Activated naive CD8-positive, alpha-beta T cell treated with anti-CD3 and anti-CD28 coated beads for 36 hours (primary cell): ENCODE measurements around the gene PRKAR1B. TPM values are rescaled to one million over a fixed set of nuclear protein-coding genes. Genes with fewer than 3 reads are reported as not detected.
A peak's percentile ranks its signal among the peaks of the same experiment; 100 is the strongest.

ENCODE experiments used
- DNase-seq: peaks from one replicate; pipeline ENCODE4 v3.0.0; 2021
- H3K27ac Mint-ChIP-seq: one replicate; pipeline ENCODE4 v1.8.0; 2022; ENCODE audit warnings: mild to moderate bottlenecking, moderate library complexity, mixed read lengths
- H3K27me3 Mint-ChIP-seq: one replicate; pipeline ENCODE4 v1.8.0; 2022; ENCODE audit warnings: mild to moderate bottlenecking, mixed read lengths
- H3K36me3 Mint-ChIP-seq: one replicate; pipeline ENCODE4 v1.8.0; 2021; ENCODE audit warnings: mild to moderate bottlenecking, mixed read lengths
- H3K4me1 Mint-ChIP-seq: one replicate; pipeline ENCODE4 v1.8.0; 2021; ENCODE audit warnings: mixed read lengths
- H3K4me3 Mint-ChIP-seq: one replicate; pipeline ENCODE4 v1.8.0; 2022; ENCODE audit warnings: mild to moderate bottlenecking, moderate library complexity, mixed read lengths
- H3K9me3 Mint-ChIP-seq: one replicate; pipeline ENCODE4 v1.8.0; 2022; ENCODE audit warnings: mixed read lengths
- total RNA-seq, 2 experiments: library from RNA; stranded (reverse); gene quantifications; one replicate each; pipeline ENCODE4 v1.2.3, GENCODE V29; 2021

Gene PRKAR1B
- total RNA-seq, 2 experiments from 2014 or later: 38.1 to 40.2 TPM

DNA sequence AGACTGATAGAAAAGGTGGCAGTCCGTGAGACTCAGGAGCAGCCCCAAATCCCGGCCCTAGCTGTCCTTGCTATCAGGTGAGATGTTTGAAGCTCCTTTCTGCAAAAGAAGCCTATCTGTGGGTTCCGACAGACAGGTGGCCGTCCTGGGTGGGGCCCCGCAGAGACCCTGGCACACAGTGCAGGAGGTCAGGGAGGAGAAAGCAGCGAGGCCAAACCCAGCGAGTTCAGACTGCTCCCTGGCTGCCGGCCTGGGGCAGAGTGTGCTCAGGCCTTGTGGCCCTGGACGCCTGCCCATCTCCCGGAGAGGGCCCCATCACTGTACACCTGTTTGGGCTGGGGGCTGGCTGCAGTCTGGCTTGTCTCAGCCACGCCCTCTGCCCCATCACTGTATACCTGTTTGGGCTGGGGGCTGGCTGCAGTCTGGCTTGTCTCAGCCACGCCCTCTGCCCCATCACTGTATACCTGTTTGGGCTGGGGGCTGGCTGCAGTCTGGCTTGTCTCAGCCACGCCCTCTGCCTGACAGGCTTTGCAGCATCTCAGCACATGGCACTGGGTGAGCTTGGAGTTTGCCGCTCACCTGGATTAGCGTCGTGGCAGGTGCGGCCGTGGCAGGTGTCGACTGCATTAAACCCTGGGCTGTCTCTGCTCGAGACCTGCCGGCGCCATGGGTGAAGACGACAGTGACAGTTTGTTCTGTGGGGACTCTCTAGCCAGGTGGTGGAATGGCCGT, 11.8 kb upstream of the PRKAR1B start:
- Mint-ChIP-seq H3K27ac (no peak overlapping the region), H3K9me3 (no peaks in the 10 kb centered on the region), H3K4me1 (peaks cover 5% of the 10 kb centered on the region), H3K27me3 (no peaks in the 10 kb centered on the region), H3K4me3 (no peak overlapping the region), H3K36me3 (peaks cover 18% of the 10 kb centered on the region)
- DNase-seq: no peak

DNA sequence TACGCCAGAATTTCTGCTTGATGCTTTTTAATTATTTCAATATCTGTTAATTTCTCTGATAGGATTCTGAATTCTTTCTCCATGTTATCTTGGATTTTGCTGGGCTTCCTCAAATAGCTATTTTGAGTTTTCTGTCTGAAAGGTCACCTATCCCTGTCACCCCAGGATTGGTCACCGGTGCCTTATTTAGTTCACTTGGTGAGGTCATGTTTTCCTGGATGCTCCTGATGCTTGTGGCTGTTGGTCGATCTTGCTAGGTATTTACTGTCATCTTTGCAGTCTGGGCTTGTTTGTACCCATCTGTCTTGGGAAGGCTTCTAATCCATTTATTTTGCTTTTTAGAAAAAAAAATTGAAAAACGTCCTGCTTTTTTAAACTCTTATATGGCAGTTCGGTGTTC, 11.2 kb upstream of the PRKAR1B start:
- Mint-ChIP-seq H3K27me3 (no peaks in the 10 kb centered on the region), H3K36me3 (peaks cover 17% of the 10 kb centered on the region), H3K4me1 (peaks cover 5% of the 10 kb centered on the region), H3K9me3 (peaks cover 1% of the 10 kb centered on the region), H3K27ac (no peak overlapping the region), H3K4me3 (no peak overlapping the region)
- DNase-seq: no peak

DNA sequence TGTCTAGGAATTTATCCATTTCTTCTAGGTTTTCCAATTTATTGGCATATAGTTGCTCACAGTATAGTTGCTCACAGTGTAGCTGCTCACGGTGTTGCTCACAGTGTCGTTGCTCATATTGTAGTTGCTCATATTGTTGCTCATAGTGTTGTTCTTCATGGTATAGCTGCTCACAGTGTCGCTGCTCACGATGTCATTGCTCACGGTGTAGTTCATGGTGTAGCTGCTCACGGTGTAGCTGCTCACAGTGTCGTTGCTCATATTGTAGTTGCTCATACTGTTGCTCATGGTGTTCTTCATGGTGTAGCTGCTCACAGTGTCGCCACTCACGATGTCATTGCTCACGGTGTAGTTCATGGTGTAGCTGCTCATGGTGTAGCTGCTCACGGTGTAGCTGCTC, 7.7 kb upstream of the PRKAR1B start:
- H3K4me3 Mint-ChIP-seq: no peak overlapping the region
- H3K36me3 Mint-ChIP-seq: peaks cover 11% of the 10 kb centered on the region
- peaks cover 5% of the 10 kb centered on the region for H3K9me3 Mint-ChIP-seq
- no peaks in the 10 kb centered on the region for H3K27me3 Mint-ChIP-seq
- DNase-seq: no peak
- no peak overlapping the region for H3K27ac Mint-ChIP-seq
- peaks cover 11% of the 10 kb centered on the region for H3K4me1 Mint-ChIP-seq

DNA sequence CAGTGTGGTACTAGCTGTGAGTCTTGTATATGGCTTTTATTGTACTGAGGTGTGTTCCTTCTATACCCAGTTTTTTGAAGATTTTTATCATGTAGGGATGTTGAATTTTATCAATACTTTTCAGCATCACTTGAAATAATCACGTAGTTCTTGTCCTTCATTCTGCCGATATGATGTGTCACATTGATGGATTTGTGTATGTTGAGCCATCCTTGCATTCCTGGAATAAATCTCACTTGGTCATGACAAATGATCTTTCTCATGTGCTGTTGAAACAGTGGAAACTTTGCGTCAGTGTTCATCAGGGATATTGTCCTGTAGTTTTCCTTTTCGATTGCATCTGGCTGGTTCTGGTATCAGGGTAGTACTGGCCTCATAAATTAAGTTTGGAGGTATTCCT, 7.1 kb upstream of the PRKAR1B start:
- Mint-ChIP-seq H3K4me3 (no peak overlapping the region), H3K27ac (no peak overlapping the region), H3K9me3 (peaks cover 5% of the 10 kb centered on the region), H3K4me1 (peaks cover 14% of the 10 kb centered on the region), H3K27me3 (no peaks in the 10 kb centered on the region), H3K36me3 (peaks cover 11% of the 10 kb centered on the region)
- no peak for DNase-seq

DNA sequence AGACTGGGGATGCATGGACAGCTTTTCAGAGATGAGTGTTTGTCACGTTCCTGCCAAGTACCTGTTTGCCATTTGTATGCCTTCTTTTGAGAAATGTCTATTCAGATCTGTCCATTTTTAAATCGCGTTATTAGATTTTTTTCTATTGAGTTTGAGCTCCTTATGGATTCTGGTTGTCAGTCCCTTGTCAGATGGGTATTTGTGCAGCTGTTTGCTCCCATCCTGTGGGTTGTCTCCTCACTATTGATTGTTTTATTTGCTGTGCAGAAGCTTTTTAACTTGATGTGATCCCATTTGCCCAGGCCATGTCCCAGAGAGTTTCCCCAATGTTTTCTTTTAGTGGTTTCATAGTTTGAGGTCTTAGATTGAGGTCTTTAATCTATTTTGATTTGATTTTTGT, 5.5 kb upstream of the PRKAR1B start:
- H3K4me3 Mint-ChIP-seq: no peak overlapping the region
- H3K36me3 Mint-ChIP-seq: peaks cover 12% of the 10 kb centered on the region
- H3K27ac Mint-ChIP-seq: no peak overlapping the region
- peaks cover 22% of the 10 kb centered on the region for H3K4me1 Mint-ChIP-seq
- no peak for DNase-seq
- peaks cover 5% of the 10 kb centered on the region for H3K9me3 Mint-ChIP-seq
- no peaks in the 10 kb centered on the region for H3K27me3 Mint-ChIP-seq

DNA sequence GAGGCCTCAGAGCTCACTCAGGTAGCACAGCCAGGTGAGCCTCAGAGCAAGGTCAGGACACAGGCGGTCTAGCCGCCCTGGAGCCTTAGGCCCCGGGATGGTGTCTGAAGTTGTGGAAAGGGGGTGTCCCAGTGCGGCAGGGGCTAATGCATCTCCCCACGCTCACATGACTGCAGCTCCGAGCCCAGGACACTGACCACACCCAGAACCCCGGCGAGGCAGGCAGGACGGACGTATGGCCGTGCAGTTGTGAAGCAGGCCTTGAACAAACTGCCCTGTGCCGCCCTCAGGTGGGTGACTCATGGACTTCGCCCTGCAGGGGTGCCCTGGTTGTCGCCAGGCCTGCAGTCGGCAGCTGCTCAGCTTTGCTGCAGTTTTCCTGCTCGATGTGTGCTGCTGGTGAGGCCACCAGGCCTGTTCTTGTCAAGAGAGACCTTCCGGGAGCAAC, 5.0 kb upstream of the PRKAR1B start:
- Mint-ChIP-seq H3K27ac (no peak overlapping the region), H3K9me3 (peaks cover 5% of the 10 kb centered on the region)

DNA sequence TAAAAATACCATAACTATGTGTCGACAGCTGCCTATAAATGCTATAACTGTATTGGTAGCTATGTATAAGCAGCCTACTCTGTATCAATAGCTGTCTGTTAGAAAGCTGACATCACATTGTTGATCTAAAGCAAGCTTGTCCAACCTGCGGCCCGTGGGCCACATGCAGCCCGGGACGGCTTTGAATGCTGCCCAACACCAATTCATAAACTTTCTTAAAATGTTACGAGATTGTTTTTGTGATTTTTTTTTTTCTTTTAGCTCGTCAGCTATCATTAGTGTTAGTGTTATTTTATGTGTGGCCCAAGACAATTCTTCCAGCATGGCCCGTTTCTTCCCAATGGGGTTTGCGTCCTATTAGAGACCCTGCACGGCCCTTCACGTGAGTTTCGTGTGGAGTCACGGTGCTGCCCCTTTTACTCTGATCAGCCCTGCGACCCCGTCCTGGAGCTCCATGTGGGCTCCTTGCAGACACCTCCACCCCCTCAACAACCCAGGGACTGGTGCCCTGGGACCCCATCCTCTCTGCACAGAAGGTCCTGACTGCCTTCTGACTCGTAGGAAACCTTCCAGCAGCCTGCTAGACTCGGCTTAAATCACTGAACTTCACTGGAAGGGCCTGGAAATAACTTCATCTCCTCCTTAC, 4.5 kb upstream of the PRKAR1B start:
- no peak overlapping the region for H3K4me3 Mint-ChIP-seq
- peaks cover 6% of the 10 kb centered on the region for H3K36me3 Mint-ChIP-seq
- H3K27me3 Mint-ChIP-seq: no peaks in the 10 kb centered on the region
- H3K9me3 Mint-ChIP-seq: peaks cover 5% of the 10 kb centered on the region
- no peak for DNase-seq
- H3K4me1 Mint-ChIP-seq: peaks cover 19% of the 10 kb centered on the region
- H3K27ac Mint-ChIP-seq: no peak overlapping the region

More for the DNA sequence above, 5.0 kb upstream of the PRKAR1B start:
- H3K4me1 Mint-ChIP-seq: peaks cover 20% of the 10 kb centered on the region
- peaks cover 7% of the 10 kb centered on the region for H3K36me3 Mint-ChIP-seq
- no peak for DNase-seq
- no peak overlapping the region for H3K4me3 Mint-ChIP-seq
- H3K27me3 Mint-ChIP-seq: no peaks in the 10 kb centered on the region

DNA sequence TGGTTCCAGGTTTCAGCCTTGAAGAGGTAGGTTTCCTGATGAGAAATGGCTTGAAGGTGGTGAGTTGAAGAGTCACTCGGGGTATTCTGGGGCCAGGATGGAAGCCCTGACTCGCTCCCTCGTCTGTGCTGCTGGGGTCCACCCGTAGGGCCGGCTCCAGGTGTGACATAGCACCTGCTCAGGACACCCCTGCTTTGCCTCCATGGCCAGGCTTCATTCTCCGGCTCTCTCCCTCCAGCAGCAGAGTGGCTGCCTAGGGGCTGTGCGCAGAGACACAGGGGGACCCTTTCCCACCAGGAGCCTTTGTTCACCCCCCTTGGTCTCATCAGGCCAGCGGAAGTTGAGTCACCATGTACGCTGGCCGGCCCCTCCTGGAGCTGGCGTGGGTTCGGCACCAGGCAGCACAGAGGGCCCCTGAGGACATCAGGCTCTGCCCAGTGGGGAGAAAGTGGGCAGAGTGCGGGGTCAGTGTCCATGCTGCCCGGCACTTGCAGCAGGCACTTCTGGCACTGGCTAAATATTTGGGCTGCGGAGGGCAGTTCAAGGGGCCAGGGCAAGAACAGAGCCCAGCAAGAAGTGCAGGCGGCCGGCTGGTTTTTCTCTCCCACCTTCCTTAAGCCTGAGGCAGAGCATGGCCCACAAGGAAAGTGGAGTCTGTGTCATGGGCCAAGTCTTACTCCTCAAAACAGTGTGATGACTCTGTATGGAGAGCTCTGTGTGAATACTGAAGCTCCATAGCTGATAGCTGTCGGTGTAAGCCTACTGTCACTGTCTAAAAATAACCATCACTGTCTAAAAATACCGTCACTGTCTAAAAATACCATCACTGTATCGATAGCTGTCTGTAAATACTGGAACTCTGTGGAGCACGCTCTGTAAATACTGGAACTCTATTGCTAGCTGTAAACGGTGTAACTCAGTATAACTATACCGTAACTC, 3.7 kb upstream of the PRKAR1B start:
- Mint-ChIP-seq H3K36me3 (peaks cover 9% of the 10 kb centered on the region), H3K9me3 (peaks cover 5% of the 10 kb centered on the region), H3K27me3 (no peaks in the 10 kb centered on the region), H3K27ac (no peak overlapping the region), H3K4me3 (no peak overlapping the region), H3K4me1 (peaks cover 22% of the 10 kb centered on the region)
- no peak for DNase-seq

DNA sequence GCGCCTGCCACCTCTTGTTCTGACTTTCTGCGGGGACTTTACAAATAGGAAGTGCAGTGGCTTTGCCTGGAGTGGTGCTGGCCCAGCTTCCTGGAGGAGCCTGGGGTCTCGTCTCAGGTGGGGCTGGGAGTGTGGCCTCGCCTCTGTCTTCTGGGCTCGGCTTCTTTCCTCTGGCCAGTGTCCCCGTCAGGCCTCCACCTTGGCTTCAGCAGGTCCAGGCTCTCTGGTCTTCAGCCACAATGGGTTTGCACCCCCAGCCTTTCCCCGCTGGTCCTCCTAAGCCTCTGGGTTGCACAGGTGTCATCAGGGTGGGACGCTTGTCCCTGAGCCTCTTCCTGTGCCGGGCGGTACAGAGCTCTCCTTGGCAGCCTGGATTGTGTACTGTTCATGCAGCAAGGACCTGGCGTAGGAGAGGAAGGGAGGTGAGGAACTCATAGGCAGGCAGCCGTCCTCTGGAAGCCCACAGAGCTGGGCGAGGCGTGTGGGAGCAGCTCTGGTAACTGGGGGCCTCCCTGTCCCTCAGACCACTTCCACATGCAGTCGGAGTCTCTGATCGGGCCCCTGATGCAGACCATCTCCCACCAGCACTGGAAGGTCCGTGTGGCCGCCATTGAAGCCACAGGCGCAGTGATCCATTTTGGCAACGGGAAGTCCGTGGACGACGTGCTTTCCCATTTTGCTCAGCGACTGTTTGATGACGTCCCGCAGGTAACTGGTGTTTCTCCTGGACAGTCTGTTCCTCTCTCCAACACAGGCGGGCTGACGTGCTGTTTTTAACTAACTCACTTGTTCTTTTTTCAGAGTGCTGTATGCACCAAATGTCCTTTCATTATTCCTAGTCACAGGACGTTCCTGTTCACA, 2.3 kb upstream of the PRKAR1B start:
- peaks cover 23% of the 10 kb centered on the region for H3K36me3 Mint-ChIP-seq
- H3K9me3 Mint-ChIP-seq: peaks cover 8% of the 10 kb centered on the region
- H3K27me3 Mint-ChIP-seq: no peaks in the 10 kb centered on the region
- no peak for DNase-seq
- peak overlapping the region; percentile 7 for H3K4me3 Mint-ChIP-seq
- H3K4me1 Mint-ChIP-seq: peaks cover 34% of the 10 kb centered on the region
- H3K27ac Mint-ChIP-seq: no peak overlapping the region

DNA sequence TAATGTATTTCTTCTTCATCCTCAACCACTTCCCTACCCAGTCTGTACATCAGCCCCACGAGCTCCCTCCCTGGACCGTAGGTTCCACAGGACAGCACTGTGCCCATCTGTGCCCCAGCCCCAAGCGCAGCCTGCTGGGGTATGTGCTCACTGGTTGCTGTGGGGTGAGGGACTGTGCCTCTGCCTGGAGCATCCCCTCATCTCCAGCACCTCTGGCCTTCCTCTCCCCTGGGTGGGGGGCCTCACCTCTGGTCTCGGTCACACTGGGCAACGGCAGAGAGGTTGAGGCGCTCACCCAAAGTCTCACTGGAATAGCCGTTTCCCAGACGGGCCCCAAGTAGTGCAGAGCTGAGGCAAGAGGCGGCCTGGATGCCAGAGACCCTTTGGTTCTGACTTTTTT, 1.5 kb upstream of the PRKAR1B start:
- Mint-ChIP-seq H3K27ac (no peak overlapping the region), H3K27me3 (no peaks in the 10 kb centered on the region), H3K36me3 (peaks cover 31% of the 10 kb centered on the region), H3K9me3 (peaks cover 11% of the 10 kb centered on the region), H3K4me3 (peak overlapping the region; percentile 97), H3K4me1 (peaks cover 35% of the 10 kb centered on the region)
- DNase-seq: no peak

DNA sequence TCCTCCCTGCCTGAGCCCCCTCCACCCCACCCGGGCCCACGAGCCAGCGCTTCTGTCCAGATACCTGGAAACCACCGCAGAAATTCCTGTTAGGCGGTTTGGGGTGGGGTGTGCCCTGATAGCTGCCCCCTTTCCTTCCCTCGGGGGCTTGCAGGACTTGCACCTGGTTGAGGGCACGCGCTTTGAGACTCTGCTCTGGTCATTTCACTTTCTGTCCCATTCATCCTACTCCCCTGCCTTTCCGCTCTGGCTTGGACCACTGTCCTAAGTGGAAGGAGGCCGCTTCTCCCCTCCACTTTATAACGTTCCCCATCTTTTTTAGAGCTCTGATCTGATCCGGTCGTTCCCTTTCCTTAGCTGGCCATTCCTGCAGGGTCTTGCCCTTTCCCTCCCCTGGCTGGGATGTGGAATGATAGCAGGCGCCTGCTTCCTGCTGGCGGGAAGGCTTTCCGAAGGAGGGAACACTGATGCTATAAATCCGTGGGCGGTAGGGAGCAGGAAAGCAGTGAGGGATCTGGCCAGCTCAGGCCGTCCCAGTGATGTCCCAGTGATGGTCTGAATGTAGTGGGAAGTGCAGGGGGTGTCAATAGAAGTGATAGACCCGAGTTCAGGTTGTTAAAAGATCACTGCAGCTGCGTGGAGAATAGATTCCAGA, 852 bp upstream of the PRKAR1B start:
- Mint-ChIP-seq H3K36me3 (peaks cover 38% of the 10 kb centered on the region), H3K4me1 (peaks cover 33% of the 10 kb centered on the region), H3K27ac (peak overlapping the region; percentile 84), H3K4me3 (peak overlapping the region; percentile 97), H3K27me3 (no peaks in the 10 kb centered on the region), H3K9me3 (peaks cover 7% of the 10 kb centered on the region)
- no peak for DNase-seq

DNA sequence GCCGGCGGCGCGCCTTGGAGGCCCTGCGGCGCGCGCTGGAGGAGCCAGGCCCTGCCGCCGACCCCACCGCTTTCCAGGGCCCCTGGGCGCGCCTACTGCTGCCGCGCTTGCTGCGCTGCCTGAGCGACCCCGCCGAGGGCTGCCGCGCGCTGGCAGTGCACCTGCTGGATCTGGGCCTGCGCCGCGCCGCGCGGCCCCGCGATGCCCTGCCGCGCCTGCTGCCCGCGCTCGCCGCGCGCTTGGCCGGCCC, 302 bp downstream of the PRKAR1B start:
- Mint-ChIP-seq H3K27ac (no peak overlapping the region), H3K4me3 (no peak overlapping the region), H3K9me3 (peaks cover 11% of the 10 kb centered on the region), H3K4me1 (peaks cover 29% of the 10 kb centered on the region), H3K27me3 (no peaks in the 10 kb centered on the region), H3K36me3 (peaks cover 47% of the 10 kb centered on the region)
- peak; percentile 47 for DNase-seq

DNA sequence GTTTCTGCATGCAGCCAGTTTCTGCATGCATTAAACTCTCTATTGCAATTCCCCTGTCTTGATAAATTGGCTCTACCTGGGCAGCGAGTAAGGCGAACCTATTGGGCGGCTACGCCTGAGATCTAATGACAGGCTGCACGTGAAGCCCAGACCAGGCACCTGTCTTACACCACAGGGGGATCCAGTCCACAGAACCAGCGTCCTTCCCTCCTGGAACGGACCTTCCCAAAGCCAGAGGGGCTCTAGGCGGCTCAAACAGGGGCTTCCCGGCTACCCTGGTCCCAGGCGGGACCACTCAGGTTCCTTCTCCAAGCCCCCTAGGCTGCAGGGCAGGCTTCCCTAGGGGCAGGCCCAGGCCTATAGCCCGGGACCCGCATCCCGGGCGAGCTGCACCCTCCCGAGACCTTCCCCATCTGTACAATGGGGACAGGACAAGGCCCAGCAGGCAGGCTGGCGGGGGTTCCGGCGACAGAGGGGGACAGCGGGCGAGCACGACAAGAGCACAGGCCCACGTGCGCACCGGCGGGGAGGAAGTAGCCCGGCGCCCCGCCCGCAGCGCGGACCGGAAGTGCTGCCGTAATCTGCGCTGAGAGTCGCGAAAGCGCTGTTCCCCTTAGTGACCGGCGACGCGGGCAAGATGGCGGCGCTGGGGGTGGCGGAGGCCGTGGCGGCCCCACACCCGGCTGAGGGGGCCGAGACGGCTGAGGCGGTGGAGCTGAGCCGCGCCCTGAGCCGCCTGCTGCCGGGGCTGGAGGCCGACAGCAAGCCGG, 812 bp downstream of the PRKAR1B start, which contains the start of gene DNAAF5:
DNAAF5 (plus strand) TSS at position 616 of the 770 bp plus-strand sequence; CDS start at position 638, 22 bp downstream.
- Mint-ChIP-seq H3K36me3 (peaks cover 51% of the 10 kb centered on the region), H3K9me3 (peaks cover 14% of the 10 kb centered on the region), H3K27me3 (no peaks in the 10 kb centered on the region), H3K4me3 (peak within 1 kb of the TSS; percentile 97), H3K4me1 (peaks cover 29% of the 10 kb centered on the region), H3K27ac (peak within 1 kb of the TSS; percentile 92)
- DNase-seq: peak; percentile 92
